Prostate gland (tissue), 2 donors: ENCODE measurements around the gene GTF2A2.

Experiments
- POLR2A ChIP-seq: fragments of 450-650 bp; IDR thresholded peaks from one replicate; pipeline ENCODE4 v1.6.1; 2016; ENCODE audit warnings: antibody characterized with exemption, mild to moderate bottlenecking
- POLR2AphosphoS5 ChIP-seq: sonication (generic); formaldehyde crosslinking; IDR thresholded peaks from one replicate; pipeline ENCODE4 v1.6.1; 2017; ENCODE audit warnings: antibody characterized with exemption
- TF ChIP-seq, protein P1 (sequence below), 4 experiments: fragments of 200-600 bp in 2 of 4; fragments of 450-650 bp in 2 of 4; sonication (generic) in 2 of 4; IDR thresholded peaks; 1 replicate in 3 of 4; 2 replicates in 1 of 4; pipeline ENCODE4 v1.5.1; 2016 to 2019; ENCODE audit warnings: antibody characterized with exemption in 4 of 4, mild to moderate bottlenecking in 2 of 4, moderate library complexity in 2 of 4

DNA sequence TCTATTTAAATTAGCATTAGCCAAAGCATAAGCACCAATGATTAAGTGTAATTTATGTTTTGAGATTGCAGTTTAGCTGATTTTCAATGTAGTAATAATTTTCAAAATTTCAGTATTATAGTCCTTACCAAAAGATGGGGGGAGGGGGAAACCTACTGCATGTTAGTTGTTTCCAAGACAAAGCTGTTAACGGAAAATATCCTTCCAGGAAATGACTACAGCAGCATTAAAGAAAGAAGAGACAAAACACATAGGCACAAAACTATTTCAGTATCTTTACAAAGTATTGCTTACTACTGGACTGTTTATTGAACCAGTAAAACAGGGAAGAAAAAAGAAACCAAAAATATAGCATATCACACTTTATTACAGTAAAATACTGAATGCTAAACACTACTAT lies 21.3 kb upstream of the GTF2A2 start:
- TF ChIP-seq, protein P1, sequence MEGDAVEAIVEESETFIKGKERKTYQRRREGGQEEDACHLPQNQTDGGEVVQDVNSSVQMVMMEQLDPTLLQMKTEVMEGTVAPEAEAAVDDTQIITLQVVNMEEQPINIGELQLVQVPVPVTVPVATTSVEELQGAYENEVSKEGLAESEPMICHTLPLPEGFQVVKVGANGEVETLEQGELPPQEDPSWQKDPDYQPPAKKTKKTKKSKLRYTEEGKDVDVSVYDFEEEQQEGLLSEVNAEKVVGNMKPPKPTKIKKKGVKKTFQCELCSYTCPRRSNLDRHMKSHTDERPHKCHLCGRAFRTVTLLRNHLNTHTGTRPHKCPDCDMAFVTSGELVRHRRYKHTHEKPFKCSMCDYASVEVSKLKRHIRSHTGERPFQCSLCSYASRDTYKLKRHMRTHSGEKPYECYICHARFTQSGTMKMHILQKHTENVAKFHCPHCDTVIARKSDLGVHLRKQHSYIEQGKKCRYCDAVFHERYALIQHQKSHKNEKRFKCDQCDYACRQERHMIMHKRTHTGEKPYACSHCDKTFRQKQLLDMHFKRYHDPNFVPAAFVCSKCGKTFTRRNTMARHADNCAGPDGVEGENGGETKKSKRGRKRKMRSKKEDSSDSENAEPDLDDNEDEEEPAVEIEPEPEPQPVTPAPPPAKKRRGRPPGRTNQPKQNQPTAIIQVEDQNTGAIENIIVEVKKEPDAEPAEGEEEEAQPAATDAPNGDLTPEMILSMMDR (IDR thresholded peaks at IDR 0.05) = no peak
- TF ChIP-seq POLR2AphosphoS5 (no peak), POLR2A (no peak)
